CD4-positive, alpha-beta T cell treated with Interleukin-10 for 1 hour (primary cell): ENCODE data around the gene FBXO48.
"Not testable (repeated sequence)": the region's sequence is repeated elsewhere in the genome, so short reads cannot be mapped to it uniquely, and the experiment has no call there.

Experiments used
- DNase-seq: peaks from one replicate; pipeline ENCODE4 v3.0.0-alpha.2; 2020

FBXO48 gene

GRCh38 chr2:68469935-68470334 is 2.8 kb upstream of the FBXO48 start:
- DNase-seq = no peak

DNA sequence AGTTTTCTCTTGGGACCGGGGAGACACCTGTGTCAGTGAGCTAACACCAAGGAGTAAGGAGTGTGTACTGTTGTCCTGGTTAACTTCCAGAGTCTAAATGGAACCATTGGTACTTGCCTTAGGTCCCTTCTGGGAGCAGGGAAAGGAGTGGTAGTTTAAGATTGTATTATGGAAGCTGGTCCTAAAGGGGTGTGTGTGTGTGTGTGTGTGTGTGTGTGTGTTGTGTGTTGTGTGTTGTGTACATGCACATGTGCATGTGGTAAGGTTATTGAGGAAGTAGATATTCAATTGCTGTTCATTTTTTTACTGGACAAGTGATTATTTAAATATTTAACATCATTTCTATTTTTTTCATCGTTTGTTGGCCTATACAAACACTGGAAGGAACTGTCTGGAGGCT is 1.7 kb upstream of the FBXO48 start:
- DNase-seq = no peak

DNA sequence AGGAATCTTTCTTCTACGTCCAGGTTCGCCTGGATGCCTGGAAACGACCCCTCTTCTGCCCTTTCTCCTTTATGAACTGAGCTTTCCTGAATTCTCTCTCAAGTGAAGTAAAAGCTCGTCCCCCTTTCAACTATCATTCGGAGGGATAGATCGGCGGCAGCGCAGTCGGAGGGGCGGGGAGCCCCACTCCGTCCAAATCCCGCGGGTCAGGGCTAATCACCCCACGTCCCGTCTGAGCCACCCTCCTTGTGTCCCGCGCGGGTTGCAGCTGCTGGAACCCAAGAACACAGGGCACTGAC is 367 bp downstream of the FBXO48 start:
- DNase-seq = no peak

DNA sequence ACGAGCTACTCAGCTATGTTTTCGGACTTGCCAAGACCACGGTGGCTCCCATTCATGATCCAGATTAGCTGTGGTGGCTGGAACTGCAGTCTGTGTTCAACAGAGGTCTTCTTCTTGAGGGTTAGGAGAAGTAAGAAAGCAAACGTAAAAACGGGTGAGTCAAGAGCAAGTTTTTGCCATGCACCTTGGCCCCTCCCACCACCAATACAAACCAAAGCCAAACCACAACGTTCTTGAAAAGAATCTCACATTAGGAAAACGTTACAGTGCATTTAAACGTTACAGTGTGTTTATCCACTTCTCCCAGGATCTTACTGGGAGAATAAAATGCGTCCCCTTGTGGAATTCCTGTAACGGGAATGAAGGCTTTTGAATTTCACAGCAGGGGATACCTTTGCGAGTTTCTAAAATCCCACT is 725 bp downstream of the FBXO48 start:
- peak; percentile 72 for DNase-seq

- DNase-seq = peak; percentile 68
These were observed 1.8 kb downstream of the FBXO48 start for GRCh38 chr2:68465081-68465916.

DNA sequence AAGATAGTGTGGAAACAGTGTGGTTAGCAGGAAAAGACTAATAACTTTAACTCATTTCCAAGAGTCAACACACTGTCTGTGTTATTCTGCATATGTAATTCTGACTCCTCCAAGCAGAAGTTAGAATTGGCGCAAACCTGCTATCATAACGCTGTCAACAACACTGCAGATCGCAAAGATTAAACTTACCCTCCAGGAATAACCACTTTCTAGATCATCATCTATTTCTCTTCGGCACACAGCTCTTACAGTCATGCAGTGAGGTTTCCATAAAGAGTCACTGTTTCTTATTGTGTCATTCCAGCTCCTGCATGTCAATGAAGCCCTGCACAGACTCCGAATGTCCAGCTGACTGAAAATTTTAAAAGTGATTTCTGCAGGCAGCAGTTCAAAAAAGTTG is 2.4 kb downstream of the FBXO48 start:
- no peak for DNase-seq

DNA sequence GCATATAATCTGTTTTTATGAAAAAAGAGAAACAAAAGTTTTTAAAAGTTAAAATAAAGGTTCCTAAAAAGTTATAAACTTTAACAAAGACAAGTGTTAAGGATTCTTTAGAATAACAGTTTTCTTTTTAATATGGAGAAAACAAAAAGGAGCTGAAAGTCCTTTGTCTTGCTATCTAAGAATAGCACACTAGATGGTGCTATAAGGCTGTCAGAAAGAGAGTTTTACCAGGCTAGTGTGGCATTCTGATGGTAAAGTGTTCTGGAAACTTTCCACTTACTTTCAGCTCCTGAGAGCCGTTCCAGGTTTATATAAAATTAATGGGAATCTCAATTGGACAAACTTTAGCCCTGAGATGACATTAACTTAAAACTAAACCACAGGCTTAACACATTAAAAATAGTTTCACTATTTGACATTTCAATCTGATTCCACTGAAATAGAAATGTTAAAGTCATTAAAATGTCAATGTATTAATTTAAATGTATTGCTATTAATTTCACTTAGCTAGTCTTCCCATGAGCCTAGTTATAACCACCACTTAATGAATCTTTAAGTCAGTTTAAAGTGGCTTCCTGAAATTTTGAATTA is 3.7 kb downstream of the FBXO48 start:
- peak; percentile 76 for DNase-seq

DNA sequence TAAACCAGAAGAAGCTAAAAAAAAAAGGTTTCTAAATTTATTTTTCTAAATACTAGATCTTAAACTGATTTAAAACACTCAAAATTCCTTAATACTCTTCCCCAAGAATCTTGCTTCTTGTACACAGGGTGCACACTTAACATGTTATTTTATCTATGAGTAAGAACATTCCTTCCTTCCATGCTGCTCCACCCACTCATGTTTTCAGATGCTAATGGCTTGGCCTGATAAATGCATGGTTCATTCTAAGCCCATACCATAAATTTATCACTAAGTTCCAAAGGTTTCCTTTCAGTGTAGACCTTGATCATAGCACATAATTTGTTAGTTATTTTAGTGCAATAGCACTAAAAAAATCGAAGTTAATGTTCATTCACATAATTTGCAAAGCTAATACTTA is 8.1 kb downstream of the FBXO48 start:
- no peak for DNase-seq

DNA sequence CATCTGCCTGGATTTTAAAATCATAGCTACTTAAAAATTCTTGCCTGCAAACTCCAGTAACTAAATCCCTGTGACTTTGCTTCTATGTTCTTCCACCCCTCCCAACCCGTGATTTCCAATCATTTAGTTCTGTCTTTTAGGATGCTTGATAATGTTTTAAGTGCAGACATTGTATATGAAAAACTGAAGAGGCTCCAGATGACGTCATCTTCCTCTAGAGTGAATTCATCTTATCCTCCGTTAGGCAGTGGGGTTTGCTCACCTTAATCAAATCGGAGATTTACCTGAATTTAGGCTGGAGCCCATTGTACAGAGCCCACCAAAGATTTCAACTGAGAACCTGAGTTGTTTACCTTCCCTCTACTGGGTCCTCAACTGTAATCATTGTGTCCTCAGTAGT is 10.9 kb downstream of the FBXO48 start:
- no peak for DNase-seq

DNA sequence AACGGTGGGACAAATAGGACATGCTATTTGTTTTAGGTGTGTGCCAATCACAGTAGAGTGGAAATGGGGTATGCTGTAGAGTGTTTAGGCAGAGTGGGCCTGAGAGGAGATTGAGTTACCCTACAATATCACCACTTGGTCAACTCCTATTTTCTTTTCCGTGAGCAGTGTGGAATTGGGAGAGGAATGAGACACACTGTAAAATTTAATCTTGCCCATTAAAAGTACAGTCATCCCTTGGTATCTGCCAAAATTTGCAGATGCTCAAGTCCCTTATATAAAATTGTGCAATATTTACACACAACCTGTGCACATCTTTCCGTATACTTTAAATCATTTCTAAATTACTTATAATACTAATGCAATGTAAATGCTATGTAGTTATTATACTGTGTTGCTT is 12.4 kb downstream of the FBXO48 start:
- no peak for DNase-seq

GRCh38 chr2:68453761-68454360 is 13.2 kb downstream of the FBXO48 start:
- no peak for DNase-seq

DNA sequence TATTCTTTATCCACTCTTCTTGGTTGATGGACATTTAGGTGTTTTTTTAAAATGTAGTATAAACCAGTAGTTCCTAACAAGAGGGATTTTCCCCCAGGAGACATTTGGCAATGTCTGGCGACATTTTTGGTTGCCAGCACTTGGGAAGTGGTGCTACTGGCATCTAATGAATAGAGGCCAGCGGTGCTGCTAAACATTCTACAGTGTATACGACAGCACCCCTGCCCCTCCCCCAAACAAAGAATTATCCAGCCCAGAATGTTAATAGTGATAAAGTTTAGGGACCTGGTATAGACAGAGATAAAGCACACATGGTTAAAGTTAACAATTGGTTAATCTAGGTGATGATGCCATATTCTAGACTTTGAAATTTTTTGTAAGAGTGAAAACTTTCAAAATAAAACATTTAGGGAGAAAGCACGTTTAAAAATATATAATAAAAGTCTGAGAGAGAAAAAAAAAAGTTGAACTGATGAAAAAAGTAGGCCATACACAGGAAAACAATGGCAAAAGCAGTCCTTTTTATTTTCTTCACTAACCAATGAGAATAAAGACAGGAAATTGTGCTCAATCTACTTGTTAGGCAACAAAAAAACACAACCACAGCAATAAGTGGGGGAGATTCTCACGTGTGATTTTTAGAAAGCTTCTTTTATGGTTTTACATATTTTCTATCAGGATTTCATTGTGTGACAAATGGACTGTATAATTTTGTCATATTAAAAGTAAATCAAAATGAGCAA is 14.8 kb downstream of the FBXO48 start:
- DNase-seq = peak; percentile 30

DNA sequence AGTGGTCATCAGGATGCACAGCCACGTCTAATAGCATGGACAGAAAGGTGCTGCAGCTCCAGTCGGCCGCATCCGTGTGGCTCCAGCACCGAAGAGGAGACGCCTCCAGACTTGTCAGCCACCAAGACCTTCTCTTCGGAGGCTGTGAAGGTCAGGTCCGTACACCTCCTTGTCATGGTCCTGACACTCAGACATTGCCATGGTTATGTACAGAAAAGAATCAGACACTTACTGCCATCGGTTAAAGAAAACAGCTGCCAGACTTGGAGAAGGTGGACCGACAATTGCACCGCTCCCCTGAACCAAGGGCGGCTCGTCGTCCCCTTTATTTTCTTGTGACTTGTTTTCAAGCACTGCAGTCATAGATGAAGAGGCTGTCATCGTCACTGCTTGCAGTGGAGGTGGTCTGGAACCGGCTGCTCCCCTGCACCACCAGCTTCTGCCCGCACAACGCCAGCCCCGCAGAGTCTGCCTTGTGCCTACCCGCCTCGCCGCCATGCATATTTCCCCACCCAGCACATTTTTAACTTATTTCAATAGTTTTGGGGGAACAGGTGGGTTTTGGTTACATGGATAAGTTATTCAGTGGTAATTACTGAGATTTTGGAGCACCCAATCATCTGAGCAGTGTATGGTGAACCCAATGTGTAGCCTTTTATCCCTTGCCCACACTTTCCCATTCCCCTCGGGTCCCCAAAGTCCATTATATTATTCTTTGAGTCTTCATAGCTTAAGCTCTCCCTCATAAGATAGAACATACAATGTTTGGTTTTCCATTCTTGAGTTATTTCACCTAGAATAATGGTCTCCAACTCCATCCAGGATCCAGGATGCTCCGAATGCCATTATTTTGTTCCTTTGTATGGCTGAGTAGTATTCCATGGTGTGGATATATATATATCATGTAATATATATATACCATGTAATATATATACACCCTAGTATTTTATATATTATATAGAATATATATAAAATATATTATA is 18.1 kb downstream of the FBXO48 start:
- DNase-seq = no peak

GRCh38 chr2:68447118-68447517 is 20.0 kb downstream of the FBXO48 start:
- no peak for DNase-seq

- not testable (repeated sequence) for DNase-seq
These were observed 20.7 kb downstream of the FBXO48 start for GRCh38 chr2:68446425-68446824.

GRCh38 chr2:68441994-68442322 is 25.1 kb downstream of the FBXO48 start:
- no peak for DNase-seq

DNA sequence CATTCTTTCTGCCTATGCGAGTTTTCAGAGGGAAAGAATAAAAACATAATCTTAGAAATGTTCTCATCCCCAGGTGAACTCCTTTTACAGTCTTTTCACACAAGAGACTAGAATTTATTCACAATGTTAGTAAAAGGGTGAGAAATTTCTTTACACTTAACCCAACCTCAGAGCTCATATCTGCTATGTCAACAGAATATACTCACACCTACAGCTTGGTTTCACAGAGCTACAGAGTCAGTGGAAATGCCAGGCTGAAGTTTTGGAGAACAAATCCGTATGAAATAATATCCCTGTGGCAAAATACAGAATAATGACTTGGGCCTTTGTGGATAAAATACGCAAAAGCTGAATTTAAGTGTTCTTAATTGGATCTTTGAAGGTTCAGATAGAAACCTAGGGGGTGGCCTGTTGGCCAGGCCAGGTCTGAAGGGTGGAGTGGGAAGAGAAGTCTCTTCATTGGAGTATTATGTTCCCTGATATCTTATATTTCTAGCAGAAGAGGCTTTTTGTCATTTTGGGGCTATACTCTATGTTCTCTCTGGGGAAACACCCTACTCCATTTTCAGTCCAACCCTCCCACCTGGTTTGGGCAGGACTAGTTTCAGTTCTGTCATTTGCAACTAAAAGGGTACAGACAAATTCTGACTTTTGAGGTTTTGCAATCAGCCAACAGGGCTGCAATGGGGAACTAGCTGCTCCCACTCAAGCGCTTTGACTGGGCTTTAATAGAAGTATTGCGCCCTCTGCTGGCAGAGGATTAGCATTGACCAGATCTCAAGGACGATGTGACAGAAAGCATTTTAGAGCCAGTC is 25.7 kb downstream of the FBXO48 start:
- DNase-seq = peak; percentile 92

DNA sequence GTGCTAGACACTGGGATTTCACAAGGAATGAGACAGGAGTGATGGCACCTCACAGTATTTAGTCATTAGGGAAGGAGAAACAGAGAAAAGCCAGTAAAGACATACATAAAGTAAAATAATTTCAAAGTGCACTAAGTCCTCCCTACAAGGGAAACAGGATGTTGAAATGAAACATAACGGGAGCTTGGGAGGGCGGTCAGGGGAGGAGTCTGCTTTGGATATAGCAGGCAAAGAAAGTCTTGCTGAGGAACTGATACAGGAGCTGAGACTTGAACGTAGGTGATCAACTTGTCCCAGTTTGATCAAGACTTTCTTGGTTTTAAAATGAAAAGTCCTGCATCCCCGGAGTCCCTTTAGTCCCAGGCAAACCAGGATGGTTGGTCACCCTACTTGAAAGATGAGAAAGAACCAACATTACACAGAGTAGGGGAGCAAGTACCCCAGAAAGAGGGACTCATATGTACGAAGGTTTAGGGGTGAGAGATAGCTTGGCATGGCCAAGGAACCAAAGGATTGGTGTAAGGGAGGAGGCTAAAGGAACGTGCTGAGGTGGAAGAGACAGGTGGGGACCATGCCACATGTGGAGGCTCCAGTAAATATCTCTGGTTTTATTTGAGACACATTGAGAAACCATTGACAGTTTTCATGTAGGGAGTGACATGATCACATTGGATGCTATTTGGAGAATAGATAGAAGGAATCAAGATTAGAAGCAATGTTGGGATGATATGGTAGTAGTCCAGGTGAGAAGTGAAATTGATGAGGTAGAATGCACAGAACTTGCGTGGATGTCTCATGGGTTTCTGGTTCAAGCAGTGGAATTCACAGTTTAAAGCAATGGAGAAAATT is 28.4 kb downstream of the FBXO48 start:
- DNase-seq = no peak

DNA sequence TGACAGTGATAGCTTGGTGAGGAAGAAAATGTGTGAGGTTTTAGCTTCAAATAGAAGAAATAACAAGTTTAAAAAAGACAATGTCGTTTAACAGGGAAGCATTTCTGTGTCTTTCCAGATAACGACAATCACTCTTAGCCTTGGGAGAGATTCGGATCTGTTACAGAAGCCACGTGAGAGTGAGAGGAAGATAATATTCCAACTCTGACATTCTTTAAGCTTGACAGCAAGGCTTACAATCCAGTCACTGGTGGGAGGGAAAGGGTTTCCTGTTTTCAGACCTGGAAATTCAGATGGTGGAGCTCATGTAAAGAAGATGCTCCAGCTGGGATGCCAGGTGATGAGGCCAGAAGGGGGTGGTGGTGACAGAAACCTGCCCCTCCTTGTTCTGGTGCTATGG is 30.8 kb downstream of the FBXO48 start:
- no peak for DNase-seq

- DNase-seq = no peak
These were observed 31.5 kb downstream of the FBXO48 start for GRCh38 chr2:68435615-68436014.

DNA sequence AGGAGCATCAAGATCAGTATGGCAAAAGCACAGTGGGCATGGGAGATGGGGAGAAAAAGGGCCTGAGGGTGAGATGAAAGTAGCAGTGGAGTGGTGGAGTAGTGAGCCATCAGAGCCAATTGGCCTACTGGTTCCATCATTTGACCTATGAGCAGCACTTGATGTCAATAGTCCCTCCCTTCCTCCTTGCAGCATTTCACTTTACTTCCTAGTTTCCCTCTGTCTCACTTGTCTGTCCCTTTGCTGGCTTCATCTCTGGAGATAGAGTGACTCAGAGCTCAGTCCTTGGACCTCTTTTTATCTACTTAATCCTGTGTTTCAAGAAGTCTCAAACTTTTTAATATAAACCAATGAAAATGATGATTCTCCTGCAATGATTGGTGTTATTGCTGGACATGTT is 32.1 kb downstream of the FBXO48 start:
- DNase-seq = no peak
